ENCODE data around the gene CBX8.

CBX8 gene

DNA sequence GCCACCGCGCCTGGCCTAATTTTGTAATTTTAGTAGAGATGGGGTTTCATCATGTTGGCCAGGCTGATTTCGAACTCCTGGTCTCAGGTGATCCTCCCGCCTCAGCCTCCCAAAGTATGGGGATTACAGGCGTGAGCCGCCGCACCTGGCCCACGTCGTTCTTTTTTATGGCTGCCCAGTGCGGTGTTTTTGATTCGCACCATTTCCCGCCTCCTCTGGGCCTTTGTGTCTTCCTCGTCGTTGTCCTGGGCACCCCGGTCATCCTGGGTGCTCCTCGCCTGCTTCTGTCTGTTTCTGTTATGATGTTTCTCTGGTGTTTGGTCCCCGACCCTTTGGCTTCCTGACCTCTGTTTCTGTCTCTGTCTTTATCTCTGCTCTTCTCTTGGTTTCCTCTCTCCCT is 27.4 kb upstream of the CBX8 start:
- DNase-seq (ENCODE audit: low read depth): no peak
- TF ChIP-seq POLR2A (IDR thresholded peaks at IDR 0.05; ENCODE audit: extremely low read depth, insufficient read length) (no peak), MYC (IDR thresholded peaks at IDR 0.05; ENCODE audit: low read depth, low read length) (no peak)
- TF ChIP-seq, protein P1, sequence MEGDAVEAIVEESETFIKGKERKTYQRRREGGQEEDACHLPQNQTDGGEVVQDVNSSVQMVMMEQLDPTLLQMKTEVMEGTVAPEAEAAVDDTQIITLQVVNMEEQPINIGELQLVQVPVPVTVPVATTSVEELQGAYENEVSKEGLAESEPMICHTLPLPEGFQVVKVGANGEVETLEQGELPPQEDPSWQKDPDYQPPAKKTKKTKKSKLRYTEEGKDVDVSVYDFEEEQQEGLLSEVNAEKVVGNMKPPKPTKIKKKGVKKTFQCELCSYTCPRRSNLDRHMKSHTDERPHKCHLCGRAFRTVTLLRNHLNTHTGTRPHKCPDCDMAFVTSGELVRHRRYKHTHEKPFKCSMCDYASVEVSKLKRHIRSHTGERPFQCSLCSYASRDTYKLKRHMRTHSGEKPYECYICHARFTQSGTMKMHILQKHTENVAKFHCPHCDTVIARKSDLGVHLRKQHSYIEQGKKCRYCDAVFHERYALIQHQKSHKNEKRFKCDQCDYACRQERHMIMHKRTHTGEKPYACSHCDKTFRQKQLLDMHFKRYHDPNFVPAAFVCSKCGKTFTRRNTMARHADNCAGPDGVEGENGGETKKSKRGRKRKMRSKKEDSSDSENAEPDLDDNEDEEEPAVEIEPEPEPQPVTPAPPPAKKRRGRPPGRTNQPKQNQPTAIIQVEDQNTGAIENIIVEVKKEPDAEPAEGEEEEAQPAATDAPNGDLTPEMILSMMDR (IDR thresholded peaks at IDR 0.05; ENCODE audit: low read depth, low read length): no peak
- TF ChIP-seq, protein P2, sequence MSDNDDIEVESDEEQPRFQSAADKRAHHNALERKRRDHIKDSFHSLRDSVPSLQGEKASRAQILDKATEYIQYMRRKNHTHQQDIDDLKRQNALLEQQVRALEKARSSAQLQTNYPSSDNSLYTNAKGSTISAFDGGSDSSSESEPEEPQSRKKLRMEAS (IDR thresholded peaks at IDR 0.05; ENCODE audit: low read depth, low read length): no peak
- H3K4me3 ChIP-seq (ENCODE audit: low read depth, low read length): no peak overlapping the region

DNA sequence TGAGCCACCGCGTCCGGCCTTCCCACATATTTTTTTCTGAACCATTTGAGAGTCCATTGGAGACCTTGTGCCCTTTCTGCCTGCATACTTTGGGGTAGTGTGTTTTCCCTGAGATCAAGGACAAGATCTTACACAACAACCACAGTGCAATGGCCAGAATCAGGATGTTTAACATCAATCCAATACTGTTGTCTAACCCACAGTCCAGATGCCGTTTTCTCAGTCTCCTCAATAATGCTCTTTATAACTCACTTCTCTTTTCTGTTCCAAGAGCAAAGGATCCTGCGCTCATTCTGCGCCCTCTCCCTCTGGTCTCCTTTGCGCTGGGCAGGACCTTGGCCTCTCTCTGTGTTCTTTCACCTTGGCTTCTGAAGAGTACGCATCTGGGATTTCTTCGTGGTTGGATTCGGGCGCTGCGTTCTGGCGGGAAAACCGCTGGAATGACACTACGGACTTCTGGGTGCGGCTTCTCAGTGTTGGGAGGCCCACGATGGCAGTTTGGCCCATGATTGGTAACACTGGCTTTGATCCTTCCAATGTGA is 25.8 kb upstream of the CBX8 start:
- TF ChIP-seq MYC (IDR thresholded peaks at IDR 0.05; ENCODE audit: low read depth, low read length) (no peak), POLR2A (IDR thresholded peaks at IDR 0.05; ENCODE audit: extremely low read depth, insufficient read length) (no peak)
- TF ChIP-seq, protein P2 (IDR thresholded peaks at IDR 0.05; ENCODE audit: low read depth, low read length): no peak
- TF ChIP-seq, protein P1 (IDR thresholded peaks at IDR 0.05; ENCODE audit: low read depth, low read length): no peak
- H3K4me3 ChIP-seq (ENCODE audit: low read depth, low read length): no peak overlapping the region
- no peak for DNase-seq (ENCODE audit: low read depth)

DNA sequence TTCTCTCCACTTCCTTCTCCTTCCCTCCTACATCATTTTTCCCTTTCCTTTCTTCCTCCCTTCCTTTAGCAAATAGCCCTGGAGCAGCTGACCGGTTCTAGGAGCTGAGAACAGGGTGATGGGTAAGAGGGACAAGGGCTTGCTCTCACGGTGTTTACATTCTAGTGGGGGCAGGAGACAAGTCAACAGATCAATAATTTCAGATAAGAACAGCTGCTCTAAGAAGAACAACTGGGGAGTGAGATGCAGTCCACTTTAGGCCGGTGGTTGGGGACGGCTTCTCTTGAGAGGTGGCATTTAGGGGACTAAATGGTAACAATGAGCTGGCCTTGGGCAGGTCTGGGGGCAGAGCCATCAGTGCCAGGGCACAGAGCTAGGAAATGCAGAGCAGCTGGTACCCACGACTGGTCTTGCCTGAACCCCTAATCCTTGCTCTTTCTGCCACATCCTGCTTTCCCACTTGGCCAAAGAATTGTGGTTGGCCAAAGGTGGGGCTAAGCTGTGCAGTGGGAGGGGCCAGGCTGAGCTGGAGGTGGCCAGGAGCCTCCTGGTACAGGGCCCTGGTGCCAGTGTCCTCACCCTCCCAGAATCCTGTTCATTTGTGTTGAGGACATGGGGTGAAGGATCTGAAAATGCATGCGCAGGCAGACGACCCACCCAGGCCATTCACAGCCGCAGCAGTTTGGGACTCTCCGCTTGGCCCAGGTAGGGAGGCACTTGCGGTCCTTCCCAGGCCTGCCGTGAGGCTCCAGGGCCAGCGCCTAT is 24.6 kb upstream of the CBX8 start:
- TF ChIP-seq, protein P2 (IDR thresholded peaks at IDR 0.05; ENCODE audit: low read depth, low read length): no peak
- H3K4me3 ChIP-seq (ENCODE audit: low read depth, low read length): no peak overlapping the region
- no peak for DNase-seq (ENCODE audit: low read depth)

DNA sequence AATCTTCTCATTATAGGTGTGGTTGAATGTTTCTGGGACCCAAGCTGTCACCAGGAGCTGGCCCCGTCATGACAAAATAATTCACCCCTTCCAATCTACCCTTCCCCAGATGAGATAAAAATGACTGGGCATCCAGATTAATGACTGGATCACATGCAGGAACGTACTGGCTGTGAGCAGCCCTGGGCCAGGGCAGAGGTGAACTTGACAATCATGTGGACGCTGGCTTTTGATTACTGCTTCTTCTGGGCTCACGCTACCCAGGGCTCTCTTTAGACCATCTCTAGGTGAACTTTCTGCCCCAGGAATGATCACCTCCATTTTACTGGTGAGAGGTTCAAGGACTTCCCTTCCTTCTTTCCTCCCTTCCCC is 24.1 kb upstream of the CBX8 start:
- DNase-seq (ENCODE audit: low read depth): no peak
- TF ChIP-seq MYC (IDR thresholded peaks at IDR 0.05; ENCODE audit: low read depth, low read length) (no peak), POLR2A (IDR thresholded peaks at IDR 0.05; ENCODE audit: extremely low read depth, insufficient read length) (no peak)
- TF ChIP-seq, protein P2 (IDR thresholded peaks at IDR 0.05; ENCODE audit: low read depth, low read length): no peak
- TF ChIP-seq, protein P1 (IDR thresholded peaks at IDR 0.05; ENCODE audit: low read depth, low read length): no peak
- no peak overlapping the region for H3K4me3 ChIP-seq (ENCODE audit: low read depth, low read length)

DNA sequence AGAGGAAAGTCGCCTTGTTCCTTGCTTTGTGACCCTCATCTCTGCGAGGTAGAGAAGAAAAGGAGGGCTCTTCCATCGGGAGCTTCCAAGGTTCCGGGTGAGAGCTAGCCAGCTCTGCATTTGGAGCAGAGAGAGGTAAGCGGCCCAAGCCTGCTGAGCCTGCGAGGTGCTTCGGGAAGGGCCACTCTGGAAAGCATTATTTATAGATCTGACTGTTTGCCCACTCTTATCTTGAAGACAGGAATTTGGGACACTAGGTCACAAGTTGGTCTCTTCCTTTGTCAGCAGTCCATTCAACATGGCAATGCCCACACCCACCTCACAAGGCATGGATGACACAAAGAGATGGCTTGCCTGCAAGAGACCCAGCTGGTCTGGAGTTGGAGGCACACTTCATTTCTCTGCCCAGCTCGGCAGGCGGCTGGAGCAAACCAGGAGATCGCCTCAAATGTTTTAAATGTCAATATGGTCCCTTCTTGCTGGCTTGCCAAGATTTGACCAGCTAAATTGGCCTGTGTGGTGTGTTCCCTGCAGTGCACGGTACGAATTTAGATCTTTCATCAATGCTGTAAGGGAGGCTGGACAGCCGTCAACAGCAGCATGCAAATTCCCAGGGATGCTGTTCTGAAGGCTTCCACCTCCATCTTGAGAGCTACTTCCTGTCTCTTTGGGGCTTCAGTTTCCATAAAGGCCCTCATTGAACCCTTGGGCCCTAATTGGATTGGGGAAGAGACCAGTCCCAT is 22.8 kb upstream of the CBX8 start:
- TF ChIP-seq, protein P1 (IDR thresholded peaks at IDR 0.05; ENCODE audit: low read depth, low read length): no peak
- no peak for TF ChIP-seq MYC (IDR thresholded peaks at IDR 0.05; ENCODE audit: low read depth, low read length)
- TF ChIP-seq, protein P2 (IDR thresholded peaks at IDR 0.05; ENCODE audit: low read depth, low read length): no peak
- TF ChIP-seq POLR2A (IDR thresholded peaks at IDR 0.05; ENCODE audit: extremely low read depth, insufficient read length): no peak
- no peak for DNase-seq (ENCODE audit: low read depth)
- H3K4me3 ChIP-seq (ENCODE audit: low read depth, low read length): no peak overlapping the region

DNA sequence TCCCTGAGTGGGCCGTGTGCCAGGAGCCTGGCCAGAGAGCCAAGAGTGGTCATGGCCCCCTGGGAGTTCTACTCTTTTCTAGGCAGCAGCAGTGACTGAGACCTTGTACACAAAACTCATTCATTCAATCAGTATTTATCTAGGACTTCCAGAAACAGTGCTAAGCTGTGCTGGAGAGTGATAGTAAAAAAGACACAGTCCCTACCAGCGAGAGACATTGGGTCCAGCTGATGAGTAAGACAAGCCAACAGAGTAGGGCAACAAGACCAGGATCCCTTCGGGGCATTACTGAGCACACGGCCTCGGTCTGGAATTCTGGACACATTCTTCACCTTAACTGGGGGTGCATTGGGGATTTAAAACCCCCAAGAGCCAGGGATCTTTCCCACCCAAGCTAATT is 22.2 kb upstream of the CBX8 start:
- no peak for DNase-seq (ENCODE audit: low read depth)
- TF ChIP-seq, protein P1 (IDR thresholded peaks at IDR 0.05; ENCODE audit: low read depth, low read length): no peak
- no peak for TF ChIP-seq POLR2A (IDR thresholded peaks at IDR 0.05; ENCODE audit: extremely low read depth, insufficient read length)
- TF ChIP-seq, protein P2 (IDR thresholded peaks at IDR 0.05; ENCODE audit: low read depth, low read length): no peak
- no peak for TF ChIP-seq MYC (IDR thresholded peaks at IDR 0.05; ENCODE audit: low read depth, low read length)
- H3K4me3 ChIP-seq (ENCODE audit: low read depth, low read length): no peak overlapping the region
